ENCODE measurements around the gene NLRC3.

- no peak for TF ChIP-seq EZH2phosphoT487 (IDR thresholded peaks at IDR 0.05; ENCODE audit: borderline replicate concordance, low read length)
- TF ChIP-seq, protein P1, sequence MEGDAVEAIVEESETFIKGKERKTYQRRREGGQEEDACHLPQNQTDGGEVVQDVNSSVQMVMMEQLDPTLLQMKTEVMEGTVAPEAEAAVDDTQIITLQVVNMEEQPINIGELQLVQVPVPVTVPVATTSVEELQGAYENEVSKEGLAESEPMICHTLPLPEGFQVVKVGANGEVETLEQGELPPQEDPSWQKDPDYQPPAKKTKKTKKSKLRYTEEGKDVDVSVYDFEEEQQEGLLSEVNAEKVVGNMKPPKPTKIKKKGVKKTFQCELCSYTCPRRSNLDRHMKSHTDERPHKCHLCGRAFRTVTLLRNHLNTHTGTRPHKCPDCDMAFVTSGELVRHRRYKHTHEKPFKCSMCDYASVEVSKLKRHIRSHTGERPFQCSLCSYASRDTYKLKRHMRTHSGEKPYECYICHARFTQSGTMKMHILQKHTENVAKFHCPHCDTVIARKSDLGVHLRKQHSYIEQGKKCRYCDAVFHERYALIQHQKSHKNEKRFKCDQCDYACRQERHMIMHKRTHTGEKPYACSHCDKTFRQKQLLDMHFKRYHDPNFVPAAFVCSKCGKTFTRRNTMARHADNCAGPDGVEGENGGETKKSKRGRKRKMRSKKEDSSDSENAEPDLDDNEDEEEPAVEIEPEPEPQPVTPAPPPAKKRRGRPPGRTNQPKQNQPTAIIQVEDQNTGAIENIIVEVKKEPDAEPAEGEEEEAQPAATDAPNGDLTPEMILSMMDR (conservative IDR thresholded peaks at IDR 0.05; ENCODE audit: low read depth, low read length), result no peak
These were observed 58.8 kb downstream of the NLRC3 start for GRCh38 chr16:3518292-3518985.

Data from PC-3 (cell line).